Stimulated activated CD4-positive, alpha-beta T cell treated with anti-CD3 and anti-CD28 coated beads, Interleukin-12 subunit alpha, Interleukin-12 subunit beta, amount 100 ng/mL, for 48 hours (primary cell): Measurements from ENCODE around the gene HEPH.
"Not testable (repeated sequence)": the region's sequence is repeated elsewhere in the genome, so short reads cannot be mapped to it uniquely, and the experiment has no call there.

Experiments used
- DNase-seq, 3 donors: peaks; one replicate each; pipeline ENCODE4 v3.0.0-alpha.2; 2020; ENCODE audit warnings: low read depth in 2 of 3, low spot score in 1 of 3

The HEPH gene

GRCh38 chrX:66221856-66222255 is 57.8 kb downstream of the HEPH start:
- DNase-seq, result no peak

GRCh38 chrX:66232296-66232695 is 68.2 kb downstream of the HEPH start:
- no peak for DNase-seq

- DNase-seq, result no peak
These were observed 69.2 kb downstream of the HEPH start for GRCh38 chrX:66233209-66233608.

GRCh38 chrX:66233904-66234303 is 69.9 kb downstream of the HEPH start:
- not testable (repeated sequence) for DNase-seq

GRCh38 chrX:66255359-66255967 is 91.4 kb downstream of the HEPH start:
- no peak for DNase-seq

GRCh38 chrX:66262807-66263206 is 98.8 kb downstream of the HEPH start:
- DNase-seq, result no peak
